ENCODE data around the gene C16orf96. TPM values are rescaled to one million over a fixed set of nuclear protein-coding genes. Genes with fewer than 3 reads are reported as not detected.

C16orf96 gene
- total RNA-seq, 1 experiment from 2014 or later: not detected

DNA sequence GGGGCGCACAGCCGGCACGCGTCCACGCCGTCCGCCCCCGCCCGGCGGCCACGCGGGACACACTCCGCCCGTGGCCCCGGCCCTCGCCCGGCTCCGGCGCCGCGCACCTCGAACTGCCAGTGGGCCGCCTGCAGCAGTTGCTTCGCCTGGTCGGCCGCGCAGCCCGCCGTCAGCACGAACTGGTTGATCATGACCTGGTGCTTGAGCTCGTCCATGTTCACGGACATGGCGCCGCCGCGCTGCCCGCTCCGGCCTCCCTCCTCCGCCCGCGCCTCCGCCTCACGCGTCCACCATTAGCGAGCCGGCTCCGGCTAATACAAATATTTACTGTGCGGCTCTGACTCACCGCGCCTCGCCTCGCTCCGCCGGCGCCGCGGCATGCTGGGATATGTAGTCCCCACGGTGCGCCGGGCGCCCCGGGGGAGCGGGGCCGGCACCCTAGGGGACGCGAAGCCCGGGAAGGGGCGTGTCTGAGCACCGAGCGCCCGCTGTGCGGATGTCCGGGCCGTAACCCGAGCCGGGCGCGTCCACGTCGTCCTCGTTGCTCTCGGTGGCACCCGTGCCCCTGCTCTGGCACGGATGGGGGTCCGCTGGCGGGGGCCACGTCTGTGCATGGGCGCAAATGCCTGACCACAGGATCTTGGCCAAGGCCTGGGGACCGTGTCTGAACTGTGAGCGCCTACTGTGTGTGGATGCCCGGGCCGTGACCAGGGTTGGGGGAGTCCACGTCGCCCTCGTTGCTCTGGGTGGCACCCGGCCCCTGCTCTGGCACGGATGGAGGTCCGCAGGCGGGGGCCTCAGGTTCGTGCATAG lies 58.6 kb downstream of the C16orf96 start, which contains the start of gene UBALD1:
TSS of gene UBALD1 (minus strand) at position 318 of the 813 bp plus-strand sequence. CDS start at position 227, 91 bp downstream.
- DNase-seq (ENCODE audit: extremely low read depth, low read depth): peak; percentile 92

DNA sequence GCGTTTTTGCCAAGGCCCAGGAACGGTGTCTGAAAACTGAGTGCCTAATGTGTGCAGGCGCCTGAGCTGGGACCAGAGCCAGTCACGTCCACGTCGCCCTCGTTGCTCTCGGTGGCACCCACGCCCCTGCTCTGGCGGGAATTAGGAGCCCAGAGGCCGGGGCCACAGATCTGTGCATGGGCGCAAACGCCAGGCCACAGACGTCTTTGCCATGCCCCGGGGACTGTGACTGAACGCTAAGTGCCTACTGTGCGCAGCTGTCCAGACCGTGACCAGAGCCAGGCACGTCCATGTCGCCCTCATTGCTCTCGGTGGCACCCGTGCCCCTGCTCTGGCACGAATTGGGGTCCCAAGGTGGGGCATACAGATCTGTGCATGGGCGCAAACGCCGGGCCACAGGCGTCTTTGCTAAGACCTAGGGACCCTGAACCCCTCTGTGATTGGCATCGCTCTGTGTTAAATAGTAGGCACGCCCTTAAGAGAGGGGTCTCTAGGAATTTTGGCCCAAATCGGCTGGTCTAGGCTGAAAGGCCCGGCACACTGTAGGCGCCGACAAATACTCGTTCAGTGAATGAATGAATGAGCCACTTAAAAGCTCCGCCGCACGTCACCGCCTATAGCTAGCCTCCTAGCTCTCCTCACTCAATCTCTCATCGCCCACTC lies 59.4 kb downstream of the C16orf96 start:
- DNase-seq (ENCODE audit: extremely low read depth, low read depth): no peak

DNA sequence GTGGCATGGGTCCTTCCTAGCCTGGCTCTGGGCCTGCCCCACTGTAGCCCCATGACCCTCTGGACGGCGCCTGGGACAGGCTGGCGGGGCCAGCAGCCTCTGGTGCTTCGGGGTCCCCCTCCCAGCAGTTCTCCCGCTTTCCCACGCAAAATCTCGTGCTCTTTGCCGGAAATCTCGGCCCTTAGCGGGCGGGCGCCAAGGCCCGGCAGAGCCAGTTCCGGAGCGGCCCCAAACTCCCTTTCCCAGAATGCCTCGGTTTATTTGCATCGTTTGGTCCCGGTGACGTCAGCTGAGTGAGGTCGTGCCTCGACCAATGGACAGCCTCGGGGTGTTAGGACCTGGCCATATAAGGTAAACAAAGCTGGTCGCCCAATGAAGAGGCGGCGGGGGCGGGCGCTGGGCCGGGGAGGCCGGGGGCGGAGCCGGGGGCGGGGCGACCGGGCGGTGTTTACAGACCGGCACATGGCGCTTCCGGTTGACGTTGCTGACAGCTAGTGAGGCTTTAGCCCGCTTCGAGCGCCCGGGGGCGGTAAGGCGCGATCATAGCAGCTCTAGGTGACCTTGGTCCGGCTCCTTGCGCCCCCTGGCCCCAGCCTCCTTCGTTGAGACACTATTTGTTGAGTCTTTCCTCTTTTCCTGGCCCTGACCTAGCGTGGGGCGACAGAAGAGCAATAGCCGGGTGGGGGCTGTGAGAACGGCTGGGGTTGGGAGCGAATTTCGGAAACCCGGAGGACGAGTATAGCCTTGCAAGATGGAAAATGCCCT lies 60.1 kb downstream of the C16orf96 start:
- DNase-seq (ENCODE audit: extremely low read depth, low read depth): peak; percentile 100

GRCh38 chr16:4617880-4618279 lies 61.7 kb downstream of the C16orf96 start:
- DNase-seq (ENCODE audit: extremely low read depth, low read depth): no peak

- DNase-seq (ENCODE audit: extremely low read depth, low read depth): no peak
These were observed 62.7 kb downstream of the C16orf96 start for GRCh38 chr16:4618645-4619418.

DNA sequence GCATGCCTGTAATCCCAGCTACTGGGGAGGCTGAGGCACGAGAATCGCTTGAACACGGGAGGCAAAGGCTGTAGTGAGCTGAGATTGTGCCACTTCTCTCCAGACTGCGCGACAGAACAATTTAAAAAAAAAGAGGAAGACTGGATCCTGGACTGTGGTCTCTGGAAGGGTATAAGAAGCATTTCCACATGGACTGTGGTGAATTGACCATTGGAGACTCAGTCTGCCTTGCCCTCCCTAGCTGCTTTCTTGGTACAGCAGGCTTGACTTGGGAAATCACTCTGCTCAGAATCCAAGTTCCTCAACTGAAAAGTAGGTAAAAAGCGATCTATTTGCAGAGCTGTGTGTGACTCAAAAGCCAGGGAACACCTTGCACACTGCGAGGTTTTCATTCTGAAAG lies 67.5 kb downstream of the C16orf96 start:
- no peak for DNase-seq (ENCODE audit: extremely low read depth, low read depth)

GRCh38 chr16:4624015-4624826 lies 68.1 kb downstream of the C16orf96 start, which contains the start of gene MGRN1:
MGRN1 (plus strand) TSS chr16:4624826; CDS start chr16:4624961, 135 bp downstream.
- DNase-seq (ENCODE audit: extremely low read depth, low read depth): peak; percentile 96

- no peak for DNase-seq (ENCODE audit: extremely low read depth, low read depth)
These were observed 68.9 kb downstream of the C16orf96 start for GRCh38 chr16:4624827-4625559.

GRCh38 chr16:4625560-4626159 lies 69.5 kb downstream of the C16orf96 start:
- no peak for DNase-seq (ENCODE audit: extremely low read depth, low read depth)

DNA sequence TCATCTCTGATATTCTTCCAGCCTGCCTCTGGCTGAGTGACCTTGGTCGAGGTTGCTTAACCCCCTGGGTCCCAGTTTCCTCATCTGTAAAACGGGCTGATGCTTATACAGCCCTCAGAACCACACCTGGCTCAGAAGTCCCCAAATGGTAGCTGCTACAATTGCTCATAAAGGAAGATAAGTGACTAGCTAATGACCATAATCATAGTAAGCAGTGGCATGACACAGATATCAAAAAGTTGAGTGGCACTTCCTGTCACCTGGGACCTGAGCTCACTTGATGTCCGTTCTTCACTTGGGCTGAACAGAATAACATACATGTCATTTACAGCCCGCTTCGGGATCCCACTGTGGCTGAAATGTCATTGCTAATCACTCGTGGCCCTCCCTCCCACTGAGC lies 70.3 kb downstream of the C16orf96 start:
- DNase-seq (ENCODE audit: extremely low read depth, low read depth): no peak

DNA sequence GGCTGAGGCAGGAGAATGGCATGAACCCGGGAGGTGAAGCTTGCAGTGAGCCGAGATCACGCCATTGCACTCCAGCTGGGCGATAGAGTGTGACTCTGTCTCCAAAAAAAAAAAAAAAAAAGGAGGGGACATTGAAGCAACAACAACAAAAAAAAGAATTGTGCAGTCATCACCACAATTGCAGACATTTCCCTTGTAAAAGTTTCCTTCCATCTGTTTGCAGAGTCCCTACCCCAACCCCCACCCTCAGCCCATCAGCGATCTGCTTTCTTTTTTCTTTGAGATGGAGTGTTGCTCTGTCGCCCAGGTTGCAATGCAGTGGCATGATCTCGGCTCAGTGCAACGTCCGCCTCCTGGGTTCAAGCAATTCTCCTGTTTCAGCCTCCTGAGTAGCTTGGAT lies 72.1 kb downstream of the C16orf96 start:
- no peak for DNase-seq (ENCODE audit: extremely low read depth, low read depth)

DNA sequence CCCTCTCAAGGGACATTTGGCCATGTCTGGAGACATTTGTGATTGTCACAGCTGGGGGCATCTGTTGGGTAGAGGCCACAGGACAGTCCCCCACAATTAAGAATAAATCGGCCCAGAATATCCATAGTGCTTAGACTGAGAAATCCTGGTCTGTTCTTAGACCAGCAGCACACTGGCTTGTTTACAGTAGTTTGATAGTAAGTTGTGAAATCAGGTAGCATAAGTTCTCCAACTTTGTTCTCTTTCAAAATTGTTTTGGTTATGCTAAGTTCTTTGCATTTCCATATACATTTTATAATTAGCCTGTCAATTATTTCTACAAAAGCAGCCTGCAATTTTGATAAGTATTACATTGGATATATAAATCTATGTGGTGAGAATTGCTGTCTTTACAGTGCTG lies 75.3 kb downstream of the C16orf96 start:
- no peak for DNase-seq (ENCODE audit: extremely low read depth, low read depth)

DNA sequence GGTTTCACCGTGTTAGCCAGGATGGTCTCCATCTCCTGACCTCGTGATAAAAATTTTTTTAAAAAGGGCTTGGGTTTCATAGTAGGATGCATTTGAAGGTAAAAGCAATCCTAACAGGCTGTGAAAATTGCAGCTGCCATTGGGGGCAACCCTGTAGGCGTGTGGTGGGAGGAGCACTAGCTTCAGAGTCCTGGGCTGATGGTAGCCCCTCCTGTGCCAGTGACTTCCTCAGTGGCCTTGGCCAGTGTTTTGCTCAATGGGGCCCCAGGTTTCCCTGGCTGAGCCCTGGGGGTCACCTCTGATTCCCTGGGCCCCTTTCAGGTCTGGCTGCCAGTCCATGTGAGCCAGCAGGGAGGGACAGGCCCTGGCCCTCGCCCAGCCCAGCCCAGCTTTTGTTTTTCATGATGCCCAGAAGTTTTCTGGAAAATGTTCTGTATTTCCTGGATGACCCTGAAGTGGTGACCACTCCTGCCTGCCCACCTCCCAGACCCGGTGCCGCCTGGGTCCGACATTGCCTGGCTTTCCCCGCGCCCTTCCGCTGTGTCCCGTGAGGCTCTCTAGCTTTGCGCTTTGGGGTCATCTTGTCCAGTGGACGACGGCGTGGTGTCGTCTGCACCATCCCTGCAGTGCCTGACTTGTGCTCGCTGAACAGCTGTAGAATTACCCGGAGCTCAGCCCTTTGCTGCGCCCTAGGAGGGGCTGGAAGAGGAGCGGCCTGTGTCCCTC lies 77.9 kb downstream of the C16orf96 start:
- no peak for DNase-seq (ENCODE audit: extremely low read depth, low read depth)

GRCh38 chr16:4634768-4635167 lies 78.6 kb downstream of the C16orf96 start:
- no peak for DNase-seq (ENCODE audit: extremely low read depth, low read depth)

DNA sequence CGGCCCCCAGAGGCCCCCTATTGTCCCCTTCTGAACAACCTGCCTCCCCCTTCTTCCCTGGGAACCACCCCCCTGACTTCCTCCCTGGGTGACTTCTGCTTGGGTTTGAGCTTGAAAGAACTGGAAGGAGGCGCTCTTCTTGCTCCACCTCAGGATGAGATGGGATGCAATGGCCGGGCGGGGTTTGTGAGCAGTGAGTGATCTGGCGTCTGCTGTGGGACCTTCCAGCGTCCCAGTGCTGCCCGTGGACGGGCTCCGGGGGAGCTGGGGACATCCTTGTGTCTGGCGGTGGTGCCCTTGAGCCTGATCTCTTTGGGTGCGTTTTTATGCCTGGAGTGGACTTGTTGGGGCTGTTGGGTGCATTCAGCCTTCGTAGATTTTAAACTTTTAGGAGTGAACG lies 80.1 kb downstream of the C16orf96 start:
- no peak for DNase-seq (ENCODE audit: extremely low read depth, low read depth)

DNA sequence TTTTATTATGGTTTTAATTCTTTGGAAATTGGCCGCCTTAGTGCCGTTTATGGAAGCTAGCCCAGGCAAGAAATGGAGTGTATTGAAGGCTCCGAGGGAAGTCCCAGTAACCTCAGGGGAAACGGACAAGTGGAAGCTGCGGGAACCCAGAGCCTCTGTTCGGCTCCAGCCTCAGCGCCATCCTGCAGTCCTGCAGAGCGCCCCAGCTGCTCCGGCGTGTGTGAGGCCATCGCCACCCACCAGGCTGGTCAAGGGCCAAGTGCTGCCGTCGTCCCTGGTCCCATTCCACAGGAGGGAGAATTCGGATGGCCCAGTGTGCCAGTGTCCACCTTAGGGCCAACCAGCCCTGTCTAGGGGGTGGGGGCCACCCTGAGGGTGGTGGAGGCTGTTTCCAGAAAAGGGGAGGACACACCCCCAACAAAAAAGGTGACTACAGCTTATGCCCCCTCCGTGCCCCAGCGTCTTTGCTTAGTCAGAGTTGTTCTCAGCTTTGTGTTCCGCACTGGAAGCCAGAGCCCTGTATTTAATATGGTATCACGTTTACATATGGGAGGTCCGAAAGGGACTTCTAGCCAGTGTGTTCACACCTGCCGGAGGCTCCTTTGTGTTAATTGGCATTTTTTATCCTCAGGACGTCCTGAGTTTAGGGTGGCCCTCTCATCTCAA lies 81.5 kb downstream of the C16orf96 start:
- no peak for DNase-seq (ENCODE audit: extremely low read depth, low read depth)

DNA sequence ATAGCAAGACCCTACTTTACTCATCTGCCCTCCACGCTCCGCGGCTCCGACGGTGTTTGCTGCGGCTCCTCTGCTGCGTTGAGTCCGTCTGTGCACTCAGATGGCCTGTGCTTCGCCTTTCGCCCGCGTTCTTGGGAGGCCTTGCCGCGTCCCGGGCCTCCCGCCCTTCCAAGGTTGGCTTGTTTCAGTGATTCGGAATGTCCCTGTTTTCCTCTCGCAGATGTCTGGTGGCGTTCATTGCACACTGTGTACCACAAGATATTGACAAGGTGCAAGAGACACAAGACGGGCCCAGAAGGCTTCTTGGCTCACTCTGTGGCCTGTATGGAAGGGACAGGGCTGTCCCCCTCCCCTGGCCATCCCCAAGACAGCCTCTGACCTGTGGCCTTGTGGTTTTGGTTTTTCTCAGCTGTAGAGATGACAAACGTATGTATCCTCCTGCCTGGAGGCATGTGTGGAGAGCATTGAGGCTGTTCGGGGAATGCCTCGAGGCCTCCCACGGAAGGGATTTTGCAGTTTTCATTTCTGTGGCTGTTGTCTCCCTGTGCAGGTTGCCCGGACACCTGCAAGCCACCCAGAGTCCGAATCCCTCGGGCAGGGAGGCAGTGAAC lies 83.9 kb downstream of the C16orf96 start:
- DNase-seq (ENCODE audit: extremely low read depth, low read depth): no peak
